ENCODE data around the gene MYH3.
A peak's percentile ranks its signal among the peaks of the same experiment; 100 is the strongest.

MYH3 gene

DNA sequence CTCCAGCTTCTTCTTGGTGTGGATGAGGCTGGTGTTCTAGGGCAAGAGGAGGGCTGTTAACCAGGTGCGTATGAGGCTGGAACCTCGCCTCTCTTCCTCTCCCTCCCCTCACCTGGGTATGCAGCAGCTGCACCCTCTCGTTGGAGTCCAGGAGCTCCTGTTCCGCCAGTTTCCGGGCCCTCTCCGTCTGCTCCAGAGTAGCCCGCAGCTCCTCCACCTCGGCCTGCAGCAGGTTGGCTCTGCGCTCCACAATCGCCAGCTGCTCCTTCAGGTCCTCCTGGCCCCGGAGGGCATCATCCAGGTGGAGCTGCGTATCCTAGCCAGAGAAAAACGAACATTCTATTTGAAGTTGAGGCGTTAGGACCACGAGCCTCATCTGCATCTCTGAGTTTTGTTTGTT lies 25.4 kb downstream of the MYH3 start:
- H3K27ac ChIP-seq, result no peak overlapping the region
- no peak for TF ChIP-seq ZFX (IDR thresholded peaks at IDR 0.05)
- TF ChIP-seq, protein P1, sequence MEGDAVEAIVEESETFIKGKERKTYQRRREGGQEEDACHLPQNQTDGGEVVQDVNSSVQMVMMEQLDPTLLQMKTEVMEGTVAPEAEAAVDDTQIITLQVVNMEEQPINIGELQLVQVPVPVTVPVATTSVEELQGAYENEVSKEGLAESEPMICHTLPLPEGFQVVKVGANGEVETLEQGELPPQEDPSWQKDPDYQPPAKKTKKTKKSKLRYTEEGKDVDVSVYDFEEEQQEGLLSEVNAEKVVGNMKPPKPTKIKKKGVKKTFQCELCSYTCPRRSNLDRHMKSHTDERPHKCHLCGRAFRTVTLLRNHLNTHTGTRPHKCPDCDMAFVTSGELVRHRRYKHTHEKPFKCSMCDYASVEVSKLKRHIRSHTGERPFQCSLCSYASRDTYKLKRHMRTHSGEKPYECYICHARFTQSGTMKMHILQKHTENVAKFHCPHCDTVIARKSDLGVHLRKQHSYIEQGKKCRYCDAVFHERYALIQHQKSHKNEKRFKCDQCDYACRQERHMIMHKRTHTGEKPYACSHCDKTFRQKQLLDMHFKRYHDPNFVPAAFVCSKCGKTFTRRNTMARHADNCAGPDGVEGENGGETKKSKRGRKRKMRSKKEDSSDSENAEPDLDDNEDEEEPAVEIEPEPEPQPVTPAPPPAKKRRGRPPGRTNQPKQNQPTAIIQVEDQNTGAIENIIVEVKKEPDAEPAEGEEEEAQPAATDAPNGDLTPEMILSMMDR (conservative IDR thresholded peaks at IDR 0.05), result no peak

DNA sequence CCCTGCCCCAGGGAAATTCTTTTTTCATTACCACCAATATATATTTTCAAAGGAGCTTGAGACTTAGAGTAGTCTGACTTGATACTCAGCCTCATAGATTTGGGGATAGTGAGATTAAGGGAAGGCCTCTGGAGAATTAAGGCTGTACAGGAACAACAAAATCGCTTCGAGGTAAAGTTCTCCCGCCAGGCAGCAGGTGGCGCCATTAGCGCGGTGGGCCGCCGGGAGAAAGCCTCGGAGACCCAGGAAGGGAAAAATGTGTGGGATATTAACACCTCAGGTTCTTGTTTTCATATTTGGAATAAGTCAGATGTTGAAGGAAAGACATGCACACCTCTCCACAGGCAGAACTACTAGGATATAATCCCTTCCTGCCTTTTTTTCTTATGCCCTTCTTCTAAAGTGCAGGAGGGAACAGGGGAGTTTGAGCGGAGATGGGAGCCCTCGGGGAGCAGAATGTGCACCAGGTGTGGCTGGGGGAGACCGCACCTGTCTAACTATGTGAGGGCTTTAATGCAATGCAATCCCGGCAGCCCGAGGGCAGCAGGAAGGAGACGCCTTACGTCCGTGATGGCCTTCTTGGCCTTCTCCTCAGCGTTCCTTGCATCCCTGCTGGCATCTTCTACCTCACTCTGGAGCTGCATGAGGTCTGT lies 25.9 kb downstream of the MYH3 start:
- no peak overlapping the region for H3K27ac ChIP-seq
- TF ChIP-seq ZFX (IDR thresholded peaks at IDR 0.05), result no peak
- TF ChIP-seq, protein P1 (conservative IDR thresholded peaks at IDR 0.05), result peak; percentile 98

DNA sequence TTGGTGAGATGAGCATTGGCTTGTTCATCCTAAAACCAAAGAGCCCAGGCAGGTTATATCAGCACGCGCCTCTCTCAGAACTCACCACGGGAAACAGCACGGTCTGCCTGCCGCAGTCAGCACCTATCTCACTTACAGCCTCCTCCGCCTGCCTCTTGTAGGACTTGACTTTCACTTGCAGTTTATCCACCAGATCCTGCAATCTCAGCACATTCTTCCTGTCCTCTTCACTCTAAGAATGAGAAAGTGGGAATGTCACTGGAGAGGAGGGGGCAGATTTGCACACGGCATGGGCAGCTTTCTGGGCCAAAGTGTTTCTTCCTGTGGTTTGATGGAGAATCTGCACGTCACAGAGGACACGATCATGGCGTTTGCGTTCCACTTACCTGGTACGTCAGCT lies 27.4 kb downstream of the MYH3 start:
- no peak overlapping the region for H3K27ac ChIP-seq
- TF ChIP-seq, protein P1 (conservative IDR thresholded peaks at IDR 0.05), result no peak
- TF ChIP-seq ZFX (IDR thresholded peaks at IDR 0.05), result no peak

DNA sequence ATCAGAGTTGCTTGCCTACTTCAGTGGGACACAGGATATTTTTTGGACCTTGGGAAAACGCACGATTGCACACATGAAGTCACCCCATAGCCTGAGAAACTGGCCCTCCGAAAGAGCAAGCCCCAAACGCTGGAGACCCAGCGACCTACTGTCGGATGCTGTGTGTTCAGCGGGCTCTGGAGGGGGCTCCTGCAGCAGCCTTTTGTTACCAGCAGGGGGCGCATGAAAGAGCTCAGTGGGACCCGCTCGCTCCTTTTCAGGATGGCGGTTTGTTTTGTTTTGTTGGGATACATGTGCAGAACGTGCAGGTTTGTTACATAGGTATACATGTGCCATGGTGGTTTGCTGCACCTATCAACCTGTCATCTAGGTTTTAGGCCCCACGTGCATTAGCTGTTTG lies 28.4 kb downstream of the MYH3 start:
- no peak overlapping the region for H3K27ac ChIP-seq
- TF ChIP-seq, protein P1 (conservative IDR thresholded peaks at IDR 0.05), result peak; percentile 63
- TF ChIP-seq ZFX (IDR thresholded peaks at IDR 0.05), result no peak

DNA sequence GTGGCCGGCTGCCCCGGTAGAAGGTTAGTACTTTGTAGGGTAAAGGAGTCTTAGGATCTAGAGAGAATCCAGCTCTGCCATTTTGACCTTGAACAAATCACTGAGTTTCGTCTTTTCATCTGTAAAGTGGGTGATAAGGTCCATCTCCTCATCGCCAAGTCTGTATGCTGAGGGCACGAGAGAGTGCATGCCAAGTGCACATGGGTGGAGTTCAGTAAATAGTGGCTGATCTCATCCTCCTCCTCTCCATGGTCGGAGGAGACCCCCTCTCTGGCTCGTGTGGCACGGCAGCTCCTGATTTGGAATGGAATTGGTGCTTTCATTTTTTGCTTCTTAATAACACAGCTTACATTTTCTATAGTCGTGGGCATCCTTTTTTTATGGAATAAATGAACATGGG lies 30.7 kb downstream of the MYH3 start:
- no peak overlapping the region for H3K27ac ChIP-seq
- no peak for TF ChIP-seq ZFX (IDR thresholded peaks at IDR 0.05)
- TF ChIP-seq, protein P1 (conservative IDR thresholded peaks at IDR 0.05), result no peak

DNA sequence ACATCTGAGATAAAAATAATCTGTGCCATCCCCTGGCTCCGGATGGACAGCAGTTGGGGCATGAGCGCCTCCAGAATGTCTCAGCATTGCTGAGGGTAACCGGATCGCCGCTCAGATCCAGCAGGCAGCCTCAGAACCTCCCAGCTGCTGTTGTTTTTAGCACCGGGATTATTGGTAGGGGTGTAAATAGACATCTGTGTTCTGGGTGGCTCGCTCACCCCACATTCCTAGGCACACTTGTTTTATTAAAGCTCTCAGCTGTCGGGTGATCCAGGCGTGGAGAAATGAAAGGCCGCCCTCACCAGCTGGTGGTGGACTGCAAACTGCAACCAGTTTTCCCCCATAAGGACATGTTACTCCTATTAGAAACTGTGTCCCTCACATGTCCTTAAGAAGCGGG lies 32.1 kb downstream of the MYH3 start:
- no peak for TF ChIP-seq ZFX (IDR thresholded peaks at IDR 0.05)
- TF ChIP-seq, protein P1 (conservative IDR thresholded peaks at IDR 0.05), result no peak
- no peak overlapping the region for H3K27ac ChIP-seq

DNA sequence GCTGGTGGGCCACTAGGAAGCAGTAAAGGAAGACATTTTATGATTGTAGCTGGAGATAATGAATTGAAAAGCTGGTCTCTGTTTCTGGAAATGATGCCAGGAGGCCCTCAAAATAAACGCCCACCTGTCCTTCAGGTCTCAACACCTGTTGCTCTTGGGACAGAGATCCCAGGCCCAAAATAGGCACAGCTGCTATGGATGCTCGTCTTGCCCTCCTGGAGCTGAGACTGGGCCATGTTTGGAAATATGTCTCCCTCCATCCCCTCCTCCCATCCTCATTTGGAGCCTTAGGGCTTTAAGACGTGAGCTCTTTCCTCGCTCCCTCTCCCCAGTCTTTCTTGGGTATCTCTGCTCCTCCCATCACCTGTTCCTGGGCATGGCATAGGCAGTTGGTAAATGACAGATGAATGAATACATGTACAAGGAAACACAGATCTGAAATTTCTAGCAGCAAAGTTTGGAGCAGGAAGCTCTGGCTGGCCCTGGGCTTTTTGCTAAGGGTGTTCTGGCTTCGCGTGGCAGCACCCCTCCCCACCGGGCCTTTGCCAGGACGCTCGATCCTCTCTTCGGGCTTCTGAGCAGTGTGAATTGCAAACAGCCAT lies 33.3 kb downstream of the MYH3 start:
- no peak for TF ChIP-seq ZFX (IDR thresholded peaks at IDR 0.05)
- TF ChIP-seq, protein P1 (conservative IDR thresholded peaks at IDR 0.05), result no peak
- no peak overlapping the region for H3K27ac ChIP-seq

Data from C4-2B (cell line).